Thoracic aorta (tissue), 2 donors: ENCODE measurements around the gene VDR. TPM values are rescaled to one million over a fixed set of nuclear protein-coding genes. Genes with fewer than 3 reads are reported as not detected.

Experiments used
- ATAC-seq: fragments of 150-250 bp; one replicate; pipeline ENCODE4 v1.8.0; 2017; ENCODE audit warnings: low read depth; ENCODE audit not compliant: insufficient number of reproducible peaks, low FRiP score
- DNase-seq: peaks from one replicate; pipeline ENCODE4 v3.0.0-alpha.2; 2020; ENCODE audit warnings: low spot score
- H3K27ac ChIP-seq, 2 donors: fragments of 200-600 bp; sonication (generic); 1 replicate in 1 of 2; 2 replicates in 1 of 2; pipeline ENCODE4 v1.5.1; 2016; ENCODE audit warnings: mild to moderate bottlenecking in 2 of 2, moderate library complexity in 2 of 2
- H3K27me3 ChIP-seq: fragments of 200-600 bp; sonication (generic); replicated peaks from 2 replicates; pipeline ENCODE4 v1.6.0; 2016; ENCODE audit warnings: mild to moderate bottlenecking; ENCODE audit not compliant: insufficient read depth
- H3K36me3 ChIP-seq: fragments of 200-600 bp; sonication (generic); one replicate; pipeline ENCODE4 v1.5.1; 2016
- H3K4me1 ChIP-seq, 2 donors: fragments of 200-600 bp; sonication (generic); 1 replicate in 1 of 2; 2 replicates in 1 of 2; pipeline versions ENCODE4 v1.5.1 to v1.6.0; 2016; ENCODE audit warnings: low read depth in 2 of 2, mild to moderate bottlenecking in 1 of 2; ENCODE audit not compliant: control insufficient read depth in 1 of 2
- H3K4me3 ChIP-seq: fragments of 200-600 bp; sonication (generic); 2 replicates; pipeline ENCODE4 v1.5.1; 2016; ENCODE audit warnings: mild to moderate bottlenecking
- H3K9me3 ChIP-seq: fragments of 200-600 bp; sonication (generic); 2 replicates; pipeline ENCODE4 v1.5.1; 2016
- total RNA-seq, 2 donors: library from RNA; depleted of rRNA; stranded (reverse); fragments of >200 nt; gene quantifications; one replicate each; pipeline versions ENCODE4 v1.1.0 to v1.2.3, GENCODE V29; 2016
- TF ChIP-seq, protein P1 (sequence below): fragments of 200-600 bp; sonication (generic); IDR thresholded peaks from one replicate; pipeline ENCODE4 v1.5.1; 2019; ENCODE audit warnings: antibody characterized with exemption

Gene VDR
- total RNA-seq, 2 donors from 2014 or later: 6.8 to 10.3 TPM

- Histone ChIP-seq H3K4me3 (peak overlapping the region; percentile 3), H3K9me3 (no peaks in the 10 kb centered on the region), H3K27ac (peak overlapping the region; percentile 55 to 66), H3K4me1 (peaks cover 69 to 94% of the 10 kb centered on the region in 2 donors), H3K36me3 (peaks cover 11% of the 10 kb centered on the region), H3K27me3 (no peaks in the 10 kb centered on the region)
- ATAC-seq: no peak
- TF ChIP-seq, protein P1, sequence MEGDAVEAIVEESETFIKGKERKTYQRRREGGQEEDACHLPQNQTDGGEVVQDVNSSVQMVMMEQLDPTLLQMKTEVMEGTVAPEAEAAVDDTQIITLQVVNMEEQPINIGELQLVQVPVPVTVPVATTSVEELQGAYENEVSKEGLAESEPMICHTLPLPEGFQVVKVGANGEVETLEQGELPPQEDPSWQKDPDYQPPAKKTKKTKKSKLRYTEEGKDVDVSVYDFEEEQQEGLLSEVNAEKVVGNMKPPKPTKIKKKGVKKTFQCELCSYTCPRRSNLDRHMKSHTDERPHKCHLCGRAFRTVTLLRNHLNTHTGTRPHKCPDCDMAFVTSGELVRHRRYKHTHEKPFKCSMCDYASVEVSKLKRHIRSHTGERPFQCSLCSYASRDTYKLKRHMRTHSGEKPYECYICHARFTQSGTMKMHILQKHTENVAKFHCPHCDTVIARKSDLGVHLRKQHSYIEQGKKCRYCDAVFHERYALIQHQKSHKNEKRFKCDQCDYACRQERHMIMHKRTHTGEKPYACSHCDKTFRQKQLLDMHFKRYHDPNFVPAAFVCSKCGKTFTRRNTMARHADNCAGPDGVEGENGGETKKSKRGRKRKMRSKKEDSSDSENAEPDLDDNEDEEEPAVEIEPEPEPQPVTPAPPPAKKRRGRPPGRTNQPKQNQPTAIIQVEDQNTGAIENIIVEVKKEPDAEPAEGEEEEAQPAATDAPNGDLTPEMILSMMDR: no peak
- DNase-seq: no peak
These were observed 102.5 kb downstream of the VDR start for GRCh38 chr12:47802312-47802711.

DNA sequence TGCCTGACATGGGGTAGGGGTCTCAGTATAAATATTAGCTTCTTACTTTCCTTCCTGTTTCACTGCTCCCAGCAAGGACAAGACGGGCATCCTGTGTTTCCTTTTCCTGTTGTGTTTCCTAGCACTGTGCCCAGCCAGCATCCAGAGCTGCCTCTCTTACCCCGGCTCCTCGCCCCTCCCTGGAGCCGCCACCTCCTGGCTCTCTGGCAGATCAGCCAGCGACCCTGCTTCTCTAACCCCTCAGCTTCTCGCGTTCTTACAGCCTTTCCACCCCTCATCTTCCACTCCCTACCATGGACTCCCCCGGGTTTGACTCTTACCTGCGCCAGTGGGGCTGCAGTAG lies 102.9 kb downstream of the VDR start:
- TF ChIP-seq, protein P1: no peak
- H3K4me3 ChIP-seq: peak overlapping the region; percentile 3
- ATAC-seq (no peak), DNase-seq (no peak)
- no peaks in the 10 kb centered on the region for H3K27me3 ChIP-seq
- peak overlapping the region; percentile 55 to 66 for H3K27ac ChIP-seq
- H3K9me3 ChIP-seq: no peaks in the 10 kb centered on the region
- peaks cover 65 to 90% of the 10 kb centered on the region in 2 donors for H3K4me1 ChIP-seq
- peaks cover 14% of the 10 kb centered on the region for H3K36me3 ChIP-seq

- ATAC-seq (no peak), DNase-seq (no peak)
- Histone ChIP-seq H3K27ac (peak overlapping the region; percentile 55 to 66), H3K4me1 (peaks cover 65 to 84% of the 10 kb centered on the region in 2 donors), H3K27me3 (no peaks in the 10 kb centered on the region), H3K36me3 (peaks cover 19% of the 10 kb centered on the region), H3K4me3 (peak overlapping the region; percentile 3), H3K9me3 (no peaks in the 10 kb centered on the region)
- TF ChIP-seq, protein P1: no peak
These were observed 103.5 kb downstream of the VDR start for GRCh38 chr12:47801170-47801903.

DNA sequence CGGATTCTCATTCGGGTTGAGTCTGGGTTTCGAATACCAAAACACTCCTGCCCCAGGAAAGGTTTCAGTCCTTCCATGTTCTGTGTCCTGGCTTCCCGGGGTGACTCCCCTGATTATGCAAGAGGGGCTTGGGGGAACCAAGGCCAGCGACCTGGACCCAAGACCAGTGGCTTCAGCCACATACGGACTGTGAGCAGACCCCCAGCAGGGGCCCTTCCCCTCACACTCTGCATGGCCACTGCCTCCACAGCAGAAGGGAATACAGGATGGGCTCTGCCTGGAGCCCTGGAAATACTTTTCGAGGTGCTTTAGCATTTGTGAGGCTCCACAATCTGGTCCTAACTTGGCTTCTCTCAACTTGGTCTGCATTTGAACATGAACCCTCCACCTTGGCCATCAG lies 104.2 kb downstream of the VDR start:
- TF ChIP-seq, protein P1: no peak
- no peaks in the 10 kb centered on the region for H3K9me3 ChIP-seq
- peaks cover 63 to 77% of the 10 kb centered on the region in 2 donors for H3K4me1 ChIP-seq
- H3K27me3 ChIP-seq: no peaks in the 10 kb centered on the region
- H3K4me3 ChIP-seq: no peak overlapping the region
- H3K27ac ChIP-seq: peak overlapping the region; percentile 55 to 66
- peaks cover 26% of the 10 kb centered on the region for H3K36me3 ChIP-seq
- no peak for ATAC-seq
- no peak for DNase-seq

DNA sequence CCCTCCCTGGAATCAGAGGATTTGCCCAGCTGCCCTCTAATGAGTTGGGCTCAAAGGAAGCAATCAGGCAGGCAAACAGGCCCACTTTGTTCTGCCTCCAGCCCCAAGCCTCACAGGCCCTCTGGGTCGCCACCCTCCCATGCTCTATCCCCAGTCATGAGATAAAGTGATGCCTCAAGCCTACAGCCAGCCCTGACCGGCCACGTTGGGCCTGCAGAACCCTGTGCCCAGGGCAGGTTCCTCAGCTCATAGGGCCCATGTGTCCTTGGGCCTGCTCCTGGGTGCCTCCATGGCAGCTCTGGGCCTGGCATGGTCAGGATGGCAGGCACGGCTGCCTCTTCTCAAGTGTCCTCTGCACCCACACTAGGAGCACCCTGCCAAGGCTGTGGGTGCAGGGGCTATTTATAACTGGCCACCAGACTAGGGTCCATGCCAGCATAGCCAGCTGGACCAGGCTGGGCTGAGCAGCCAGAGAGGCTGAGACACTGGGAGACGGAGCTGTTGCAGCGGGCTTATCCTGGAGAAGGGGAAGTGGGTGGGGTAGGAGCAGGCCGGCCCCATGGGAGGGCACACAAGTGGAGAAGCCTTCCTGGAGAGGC lies 105.3 kb downstream of the VDR start:
- H3K36me3 ChIP-seq: peaks cover 37% of the 10 kb centered on the region
- ATAC-seq: no peak
- no peaks in the 10 kb centered on the region for H3K27me3 ChIP-seq
- peak overlapping the region; percentile 55 to 66 for H3K27ac ChIP-seq
- H3K9me3 ChIP-seq: no peaks in the 10 kb centered on the region
- H3K4me1 ChIP-seq: peaks cover 52 to 65% of the 10 kb centered on the region in 2 donors
- no peak for DNase-seq
- H3K4me3 ChIP-seq: no peak overlapping the region
- TF ChIP-seq, protein P1: no peak
